NOMO-1 treated with dmso at 0.1 percent for 144 hours (cell line): ENCODE results near the gene STOX2.

Source experiments
- DNase-seq: peaks from one replicate; lab custom pipeline; 2025; ENCODE audit not compliant: unreplicated experiment; lab: John Stamatoyannopoulos, UW

The STOX2 gene

DNA sequence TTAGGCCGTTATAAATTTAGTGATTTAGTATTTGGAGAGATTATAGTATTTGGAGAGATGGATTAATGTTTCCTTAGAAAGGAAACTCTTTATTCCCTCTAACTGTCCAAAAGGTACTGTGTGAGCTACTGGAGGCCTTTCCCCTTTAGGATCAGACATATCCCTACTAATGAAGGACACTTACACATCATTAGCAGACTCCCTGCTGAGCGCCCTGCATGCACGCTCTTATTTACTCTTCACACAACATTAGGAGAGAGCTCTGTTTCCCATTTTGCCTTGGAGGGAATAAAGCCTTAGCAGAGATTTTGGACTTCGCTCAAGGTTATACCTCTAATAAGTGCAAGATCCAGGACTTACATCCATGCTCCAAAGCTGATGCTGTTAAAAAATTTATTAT, 17.8 kb upstream of the STOX2 start:
- DNase-seq, result no peak

GRCh38 chr4:183888564-183888963, 16.5 kb upstream of the STOX2 start:
- DNase-seq, result no peak

GRCh38 chr4:183889190-183889589, 15.9 kb upstream of the STOX2 start:
- no peak for DNase-seq

GRCh38 chr4:183897193-183897592, 7.9 kb upstream of the STOX2 start:
- no peak for DNase-seq

DNA sequence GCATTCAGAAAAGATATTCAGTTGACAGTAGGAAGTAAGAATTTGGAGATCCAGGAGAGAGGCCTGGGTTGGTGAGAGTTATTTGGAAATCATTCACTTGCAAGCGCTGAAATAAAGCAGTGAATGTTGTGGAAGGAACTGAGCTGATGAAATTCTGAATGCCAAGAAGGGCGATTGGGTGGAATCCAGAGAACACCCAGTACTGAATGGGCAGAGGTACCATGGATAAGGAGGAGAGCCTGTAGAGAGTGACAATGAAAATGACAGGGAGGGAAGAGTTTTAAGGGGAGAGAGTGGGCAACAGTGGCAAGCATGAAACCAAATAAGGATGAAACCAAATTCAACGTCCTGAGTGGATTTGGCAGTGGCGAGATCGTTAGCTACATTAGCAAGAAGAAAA, 6.7 kb upstream of the STOX2 start:
- DNase-seq, result no peak

DNA sequence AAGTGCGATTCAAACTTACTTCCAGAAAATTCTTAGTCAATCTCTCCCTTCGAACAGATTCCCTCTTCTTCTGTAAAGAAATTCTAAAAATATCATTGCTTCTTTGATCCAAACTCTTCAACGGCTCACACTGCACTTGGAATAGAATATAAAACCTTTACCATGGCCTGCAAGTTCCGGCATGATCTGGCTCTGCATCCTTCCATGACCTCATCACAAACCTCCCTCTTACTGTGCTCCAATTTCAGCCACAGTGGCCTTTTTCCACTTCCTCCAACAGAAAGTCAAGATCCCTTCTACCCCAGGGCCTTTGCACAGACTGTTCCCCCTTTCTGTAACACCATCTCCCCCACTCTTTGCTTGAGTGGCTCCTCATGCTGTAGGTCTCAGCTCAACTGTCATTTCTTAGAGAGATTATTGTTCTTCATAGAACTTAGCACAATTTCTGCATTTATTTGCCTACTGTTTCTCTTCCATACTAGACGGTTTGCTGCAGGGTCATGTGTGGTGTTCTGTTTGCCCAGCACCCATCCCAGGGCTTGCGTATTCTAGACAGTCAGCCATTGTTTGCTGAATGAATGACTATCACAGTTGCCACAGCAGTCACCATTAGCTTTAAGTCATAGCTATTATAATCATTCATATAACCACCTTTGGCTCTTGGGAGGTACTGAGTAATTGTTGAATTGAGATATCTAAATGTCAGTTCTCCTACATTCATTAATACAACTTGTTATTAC, 1.9 kb upstream of the STOX2 start:
- no peak for DNase-seq

DNA sequence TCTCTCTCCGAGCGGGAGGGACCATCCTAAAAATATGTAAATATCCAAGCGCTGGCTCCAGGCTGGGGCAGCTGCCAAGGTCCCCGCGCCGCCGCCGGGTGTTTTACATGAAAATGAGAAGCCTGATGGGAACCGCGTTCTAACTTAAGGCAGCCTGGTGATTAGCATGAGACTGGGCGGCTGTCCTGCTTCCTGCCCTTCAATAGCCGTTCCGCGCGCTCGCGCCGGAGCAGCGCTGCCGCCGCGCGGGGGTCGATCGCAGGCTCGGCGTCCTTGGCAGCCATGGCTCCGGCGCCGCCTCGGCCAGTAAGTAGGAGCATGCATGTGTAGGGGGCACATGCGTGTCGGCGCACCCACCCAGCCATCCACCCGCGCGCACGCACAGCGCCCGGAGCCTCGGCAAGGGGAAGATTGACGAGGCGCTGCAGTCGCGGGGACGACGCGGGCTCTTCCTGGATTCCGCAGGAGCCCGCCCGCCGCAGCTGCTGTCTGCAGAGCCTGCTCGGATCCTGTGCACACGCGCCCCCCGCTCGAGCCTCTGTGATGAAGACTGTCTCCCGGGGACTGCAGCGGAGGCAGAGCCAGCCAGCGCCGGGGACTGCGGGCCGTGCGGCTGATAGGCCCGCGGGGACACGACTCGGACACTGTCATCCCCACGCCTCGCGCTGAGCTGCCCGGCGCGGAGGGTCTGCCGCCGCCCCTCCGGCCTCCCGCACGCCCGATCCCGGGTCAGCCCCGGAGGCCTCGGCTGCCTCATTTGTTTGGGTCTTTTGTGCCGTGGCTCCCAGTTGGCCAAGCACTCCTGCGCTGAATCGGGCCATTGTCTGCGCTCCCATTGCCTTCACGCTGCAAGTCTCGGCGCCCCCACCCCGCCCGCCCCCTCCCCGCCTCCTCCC, 734 bp downstream of the STOX2 start:
- DNase-seq, result peak; percentile 43

GRCh38 chr4:183906489-183906738, 1.3 kb downstream of the STOX2 start:
- no peak for DNase-seq

DNA sequence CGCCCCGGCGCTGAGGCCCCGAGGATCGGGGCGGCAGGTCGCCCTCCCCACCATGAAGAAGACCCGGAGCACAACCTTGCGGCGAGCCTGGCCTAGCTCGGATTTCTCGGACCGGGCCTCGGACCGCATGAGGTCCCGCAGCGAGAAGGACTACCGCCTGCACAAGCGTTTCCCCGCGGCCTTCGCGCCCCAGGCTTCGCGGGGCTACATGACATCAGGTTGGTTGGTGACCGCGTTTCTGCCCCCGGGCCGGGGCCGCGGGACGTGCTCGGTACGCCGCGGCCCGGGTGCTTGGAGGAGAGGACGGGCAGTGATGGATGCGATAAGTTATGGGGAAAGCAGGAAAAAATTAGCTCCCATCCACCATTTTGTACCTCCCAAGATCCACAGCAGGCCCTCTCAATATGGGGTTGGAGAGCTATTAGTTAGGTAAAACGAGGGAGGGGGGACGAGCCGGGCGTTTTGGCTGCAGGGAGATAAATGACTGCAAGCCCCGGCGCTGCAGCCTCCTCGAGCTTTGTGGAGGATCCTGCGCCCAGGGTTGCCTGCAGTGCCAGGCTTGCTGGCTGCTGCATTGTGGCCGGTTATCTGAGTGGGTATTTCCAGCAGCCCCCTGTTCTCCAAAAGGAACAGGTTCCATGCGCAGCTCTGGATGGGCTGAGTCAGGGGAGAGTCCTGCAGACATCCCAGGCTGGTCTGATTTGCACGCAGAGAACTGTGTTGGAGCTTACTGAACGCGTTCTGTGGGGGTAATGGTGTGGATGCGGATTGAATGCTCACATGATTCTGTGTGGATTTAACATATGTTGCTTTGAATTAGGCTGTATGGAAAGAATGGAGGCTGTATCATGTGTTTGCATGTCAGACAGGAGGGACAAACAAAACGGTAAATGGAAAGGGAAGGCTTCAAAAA, 1.9 kb downstream of the STOX2 start:
- no peak for DNase-seq

GRCh38 chr4:183907871-183908683, 3.0 kb downstream of the STOX2 start:
- peak; percentile 3 for DNase-seq

DNA sequence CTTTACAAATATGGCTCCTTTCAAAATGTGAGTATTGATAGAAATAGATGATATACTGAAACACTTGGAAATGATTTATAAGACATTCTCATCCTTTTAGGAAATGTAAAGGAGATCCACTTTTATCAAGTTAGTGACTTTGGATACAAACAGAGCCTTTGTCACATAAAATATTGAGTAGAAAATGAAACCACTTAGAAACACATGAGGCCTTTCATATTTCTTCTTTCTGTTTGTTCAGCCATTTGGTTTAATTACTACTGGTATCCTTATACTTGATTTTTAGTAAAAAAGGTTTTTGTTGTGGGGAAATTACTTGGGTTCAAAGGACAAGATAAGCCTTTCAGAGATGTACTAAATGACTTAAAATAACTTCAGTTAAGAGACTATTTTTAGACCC, 4.1 kb downstream of the STOX2 start:
- no peak for DNase-seq

- no peak for DNase-seq
These were observed 4.7 kb downstream of the STOX2 start for GRCh38 chr4:183909801-183910200.

- DNase-seq, result no peak
These were observed 7.5 kb downstream of the STOX2 start for GRCh38 chr4:183912585-183912984.

DNA sequence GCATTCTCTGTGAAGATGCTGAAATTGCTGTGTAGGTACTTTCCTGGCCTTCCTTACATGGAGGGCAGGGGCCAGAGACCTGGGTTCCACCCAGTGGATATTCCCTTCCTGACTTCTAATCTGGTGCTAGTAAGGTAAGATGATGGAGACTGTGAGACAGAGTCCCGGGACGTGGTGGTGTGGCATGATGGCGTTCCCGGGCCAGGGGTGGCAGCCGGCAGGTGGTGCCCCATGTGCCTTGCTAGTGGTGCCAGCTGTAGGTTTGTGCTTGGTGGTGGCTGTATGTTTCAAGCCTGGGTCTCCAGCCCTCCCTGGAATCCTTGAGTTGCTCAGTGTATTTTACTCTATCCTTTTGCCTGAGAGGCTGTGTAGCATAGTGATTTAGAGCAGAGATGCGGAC, 10.9 kb downstream of the STOX2 start:
- DNase-seq, result no peak

DNA sequence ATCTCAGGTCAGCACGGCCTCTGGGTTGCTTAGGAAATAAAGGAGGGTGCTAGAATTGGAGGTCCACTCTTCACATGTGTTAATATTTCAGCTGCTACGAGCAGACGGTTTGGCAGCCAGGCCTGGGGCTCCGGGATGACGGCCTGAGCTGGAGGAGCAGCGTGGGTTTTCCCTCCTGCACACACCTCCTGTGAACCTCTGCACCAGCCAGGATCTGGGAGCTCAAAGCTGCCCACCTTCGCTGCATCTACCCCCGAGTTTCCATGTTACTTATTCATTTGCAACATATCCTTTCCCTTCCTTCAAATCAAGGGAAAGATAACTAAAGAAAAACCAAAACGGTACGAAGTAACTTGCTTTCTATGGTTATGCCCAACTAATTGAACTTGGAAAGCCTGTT, 13.6 kb downstream of the STOX2 start:
- no peak for DNase-seq

DNA sequence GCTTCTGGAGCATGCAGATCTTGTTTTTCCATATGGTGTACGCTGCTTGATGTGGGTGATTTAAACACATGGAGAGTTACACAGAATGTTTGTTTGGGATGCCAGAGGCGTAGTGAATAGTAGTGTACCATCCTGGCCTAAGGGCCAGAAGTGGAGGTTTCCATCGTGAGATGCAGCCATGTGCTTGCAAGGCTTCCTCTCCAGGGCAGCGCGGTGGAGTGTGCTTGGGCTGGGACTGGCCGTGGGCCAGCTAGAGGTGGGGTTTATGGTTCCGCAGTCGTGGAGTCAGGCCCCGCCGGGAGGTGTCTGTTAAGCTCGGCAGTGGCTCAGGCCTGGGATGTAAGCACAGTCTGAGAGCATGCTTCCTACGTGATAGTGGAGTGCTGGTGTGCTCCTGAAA, 14.0 kb downstream of the STOX2 start:
- DNase-seq, result no peak

DNA sequence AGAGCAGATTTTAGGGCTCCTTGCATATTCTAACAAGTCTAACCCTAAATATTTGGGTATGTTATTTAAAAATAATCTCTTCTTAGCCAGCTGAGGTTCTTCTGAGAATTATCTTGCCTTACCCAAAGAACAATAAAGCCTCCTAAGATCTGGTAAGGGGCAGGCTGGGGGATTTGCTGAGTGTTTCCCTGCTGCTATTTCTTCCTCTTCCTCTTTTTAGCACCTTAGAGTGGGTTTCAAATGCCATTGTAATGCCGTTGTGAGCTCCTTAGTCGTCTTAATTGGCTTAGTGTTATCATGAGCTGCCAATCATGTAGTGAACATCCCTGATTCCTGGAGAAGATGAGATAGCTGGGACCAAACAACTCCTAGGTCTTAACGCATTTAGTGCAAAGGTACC, 15.4 kb downstream of the STOX2 start:
- DNase-seq, result peak; percentile 4

DNA sequence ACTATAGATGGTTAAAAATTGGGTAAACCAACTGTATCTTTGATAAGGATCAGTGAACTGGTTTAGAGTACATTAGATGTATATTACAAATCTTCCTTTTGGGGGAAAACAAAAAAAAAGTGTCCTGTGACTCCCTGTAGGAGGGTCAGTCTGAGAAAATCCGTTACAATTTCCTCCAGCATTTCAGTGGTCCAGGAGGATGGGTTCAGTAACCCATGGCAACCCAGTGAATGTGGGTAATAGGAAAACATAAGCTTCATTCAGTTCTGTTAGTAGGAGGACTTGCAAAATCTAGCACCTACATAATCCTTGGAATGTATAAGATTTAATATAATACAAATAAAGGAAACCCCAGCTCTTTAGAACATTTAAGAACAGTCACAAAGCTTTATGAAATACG, 16.2 kb downstream of the STOX2 start:
- DNase-seq, result no peak

GRCh38 chr4:183924362-183925044, 19.4 kb downstream of the STOX2 start:
- no peak for DNase-seq

DNA sequence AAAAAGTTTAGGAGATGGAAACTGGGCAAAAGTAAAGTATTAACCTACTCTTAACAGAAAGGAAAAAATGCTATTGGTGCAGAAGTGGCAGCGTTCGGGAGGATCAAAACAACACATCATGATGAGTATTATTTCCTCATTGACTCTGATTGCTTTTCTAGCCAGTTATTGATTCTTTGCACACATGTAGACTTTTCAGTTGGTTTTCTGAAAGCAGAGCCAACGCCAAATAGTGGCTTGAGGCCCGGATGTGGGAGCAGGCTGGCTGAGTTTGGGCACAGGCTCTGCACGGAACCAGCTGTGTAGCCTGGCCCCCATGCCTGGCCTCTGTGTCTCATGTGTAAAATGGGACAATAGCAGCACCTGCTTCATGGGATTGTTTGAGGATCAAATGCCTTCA, 21.8 kb downstream of the STOX2 start:
- no peak for DNase-seq
